Keratinocyte (primary cell): ENCODE results near the gene TTLL5. TPM values are rescaled to one million over a fixed set of nuclear protein-coding genes. Genes with fewer than 3 reads are reported as not detected.

Experiments
- DNase-seq: peaks from one replicate; pipeline ENCODE4 v3.0.0-alpha.2; 2011; ENCODE audit warnings: low read depth, missing footprints, low spot score
- FAIRE-seq: peaks from 2 replicates; lab custom pipeline; 2011; peaks lifted over from hg19 to GRCh38; lab: Jason Lieb, UNC
- H2AFZ ChIP-seq: 2 replicates; pipeline ENCODE4 v1.6.0; 2012; ENCODE audit warnings: low read length, control low read depth, inconsistent platforms; ENCODE audit not compliant: control insufficient read depth
- H3K27ac ChIP-seq: 2 replicates; pipeline ENCODE4 v1.5.1; 2011; ENCODE audit warnings: low read length; ENCODE audit not compliant: control insufficient read depth, insufficient read depth
- H3K27me3 ChIP-seq: 3 replicates; pipeline ENCODE4 v1.6.0; 2011; ENCODE audit warnings: low read length; ENCODE audit not compliant: control insufficient read depth, insufficient read depth; ENCODE audit errors: extremely low read depth
- H3K36me3 ChIP-seq, 2 experiments: 2 replicates in 1 of 2; 3 replicates in 1 of 2; pipeline ENCODE4 v1.5.1; 2011; ENCODE audit warnings: low read length in 2 of 2, mild to moderate bottlenecking in 1 of 2; ENCODE audit not compliant: control insufficient read depth in 2 of 2, insufficient read depth in 2 of 2; ENCODE audit errors: extremely low read depth in 1 of 2
- H3K4me1 ChIP-seq: 3 replicates; pipeline ENCODE4 v1.5.1; 2011; ENCODE audit warnings: low read length; ENCODE audit not compliant: control insufficient read depth, insufficient read depth; ENCODE audit errors: extremely low read depth
- H3K4me2 ChIP-seq: 3 replicates; pipeline ENCODE4 v1.6.0; 2011; ENCODE audit warnings: low read depth, low read length; ENCODE audit not compliant: control insufficient read depth, insufficient read depth; ENCODE audit errors: extremely low read depth
- H3K4me3 ChIP-seq, 3 experiments: fragments of 200-600 bp in 1 of 3; sonication (generic) in 1 of 3; 2 replicates in 2 of 3; 3 replicates in 1 of 3; pipeline ENCODE4 v1.5.1; 2011 to 2016; ENCODE audit warnings: low read length in 3 of 3, mild to moderate bottlenecking in 3 of 3, control low read depth in 2 of 3, inconsistent platforms in 1 of 3, low read depth in 1 of 3, mixed read lengths in 1 of 3, mixed run types in 1 of 3, moderate library complexity in 1 of 3; ENCODE audit not compliant: control insufficient read depth in 2 of 3, insufficient read depth in 2 of 3; ENCODE audit errors: extremely low read depth in 1 of 3
- H3K79me2 ChIP-seq: 2 replicates; pipeline ENCODE4 v1.6.0; 2012; ENCODE audit warnings: low read length; ENCODE audit not compliant: control insufficient read depth, insufficient read depth
- H3K9ac ChIP-seq: 3 replicates; pipeline ENCODE4 v1.6.0; 2011; ENCODE audit warnings: low read length; ENCODE audit not compliant: control insufficient read depth, insufficient read depth; ENCODE audit errors: extremely low read depth
- H3K9me1 ChIP-seq: 3 replicates; pipeline ENCODE4 v1.6.0; 2011; ENCODE audit warnings: low read length; ENCODE audit not compliant: control insufficient read depth, insufficient read depth; ENCODE audit errors: extremely low read depth
- H3K9me3 ChIP-seq: 2 replicates; pipeline ENCODE4 v1.5.1; 2012; ENCODE audit warnings: low read depth, low read length; ENCODE audit not compliant: control insufficient read depth
- H4K20me1 ChIP-seq: 3 replicates; pipeline ENCODE4 v1.6.0; 2011; ENCODE audit warnings: low read length; ENCODE audit not compliant: control insufficient read depth, insufficient read depth; ENCODE audit errors: extremely low read depth
- CTCF ChIP-seq, 3 experiments: IDR thresholded peaks in 1 of 3; conservative IDR thresholded peaks in 1 of 3; optimal IDR thresholded peaks in 1 of 3; 2 replicates in 2 of 3; 3 replicates in 1 of 3; pipeline versions ENCODE3 to v1.5.1; 2011; ENCODE audit warnings: low read length in 3 of 3, mild to moderate bottlenecking in 3 of 3, moderate library complexity in 2 of 3, control low read depth in 1 of 3, inconsistent platforms in 1 of 3; ENCODE audit not compliant: insufficient read depth in 2 of 3; ENCODE audit errors: extremely low read depth in 1 of 3
- EZH2 ChIP-seq: IDR thresholded peaks from one replicate; pipeline ENCODE4 v1.6.1; 2012; ENCODE audit warnings: inconsistent platforms, mild to moderate bottlenecking, low read length, moderate library complexity
- dilution Hi-C: fragments of 300-500 bp; cut with MboI; formaldehyde crosslinking; loops from one replicate; pipeline ENCODE4 v1.7.0; 2020; ENCODE audit warnings: low sequenced_read_pairs; ENCODE audit not compliant: extremely low pct_ligation_motif_present
- polyA plus RNA-seq, 5 experiments: library from polyadenylated mRNA; depleted of rRNA in 3 of 5; stranded (reverse) in 3 of 5; stranded (forward) in 1 of 5; unstranded in 1 of 5; fragments of >200 nt; gene quantifications; 1 replicate in 1 of 5; 2 replicates in 3 of 5; 3 replicates in 1 of 5; pipeline versions ENCODE4 v1.2.1 to v1.2.3, GENCODE V29; 2011 to 2012; ENCODE audit warnings: missing spikeins in 2 of 5, low read depth in 1 of 5, low replicate concordance in 1 of 5

Gene TTLL5
- polyA plus RNA-seq, 1 donor (not counting 4 experiments of a cell fraction or from before 2014, with no cell fraction given), result 20.7 TPM

- TF ChIP-seq CTCF (optimal IDR thresholded peaks at IDR 0.05 in 1 of 3, IDR thresholded peaks at IDR 0.05 in 1 of 3, conservative IDR thresholded peaks at IDR 0.05 in 1 of 3; ENCODE audit: extremely low read depth in 1 of 3, insufficient read depth in 2 of 3, low read length in 3 of 3) (no peak), EZH2 (no peak)
- Histone ChIP-seq H2AFZ (no peak overlapping the region), H3K9ac (no peak overlapping the region), H3K4me1 (no peaks in the 10 kb centered on the region), H3K27me3 (no peaks in the 10 kb centered on the region), H3K4me3 (no peak overlapping the region), H3K4me2 (no peak overlapping the region), H3K36me3 (peaks cover 0 to 4% of the 10 kb centered on the region in 2 experiments), H3K79me2 (no peaks in the 10 kb centered on the region), H3K27ac (no peak overlapping the region), H3K9me3 (no peaks in the 10 kb centered on the region), H3K9me1 (no peaks in the 10 kb centered on the region), H4K20me1 (no peaks in the 10 kb centered on the region)
- dilution Hi-C loops, result no loop called here
- DNase-seq (no peak), FAIRE-seq (no peak)
Observed at GRCh38 chr14:75904311-75904710, 243.3 kb downstream of the TTLL5 start.

- H3K9me3 ChIP-seq, result no peaks in the 10 kb centered on the region
- TF ChIP-seq CTCF (optimal IDR thresholded peaks at IDR 0.05 in 1 of 3, IDR thresholded peaks at IDR 0.05 in 1 of 3, conservative IDR thresholded peaks at IDR 0.05 in 1 of 3; ENCODE audit: extremely low read depth in 1 of 3, insufficient read depth in 2 of 3, low read length in 3 of 3), result no peak
- no peak for TF ChIP-seq EZH2
- no peaks in the 10 kb centered on the region for H3K79me2 ChIP-seq
- no peak overlapping the region for H3K4me3 ChIP-seq
- dilution Hi-C loops, result no loop called here
- H3K27me3 ChIP-seq, result no peaks in the 10 kb centered on the region
- no peak overlapping the region for H3K4me2 ChIP-seq
- H2AFZ ChIP-seq, result no peak overlapping the region
- no peaks in the 10 kb centered on the region for H3K9me1 ChIP-seq
- H3K27ac ChIP-seq, result no peak overlapping the region
- no peaks in the 10 kb centered on the region for H4K20me1 ChIP-seq
- peaks cover 0 to 4% of the 10 kb centered on the region in 2 experiments for H3K36me3 ChIP-seq
- peaks cover under 1% of the 10 kb centered on the region for H3K4me1 ChIP-seq
- H3K9ac ChIP-seq, result no peak overlapping the region
- FAIRE-seq (no peak), DNase-seq (no peak)
Observed at GRCh38 chr14:75905147-75905904, 244.3 kb downstream of the TTLL5 start.
